Panc1 (cell line): ENCODE measurements around the gene RAC3. TPM values are rescaled to one million over a fixed set of nuclear protein-coding genes. Genes with fewer than 3 reads are reported as not detected.

ENCODE experiments used
- ATAC-seq: fragments of 200-7000 bp; cut with Tn5 transposase; 2 replicates; pipeline ENCODE4 v1.9.1; 2020; ENCODE audit warnings: mild to moderate bottlenecking, moderate library complexity
- BruUV-seq: library from RNA; stranded (reverse); fragments of 400-500 nt; replicated peaks from 2 replicates; lab custom pipeline; 2021; lab: Mats Ljungman, UMichigan
- CTCF ChIA-PET: fragments of 300-600 bp; sonication (Branson Sonifier 250); formaldehyde crosslinking; loops from one replicate; lab custom pipeline; 2022; ENCODE audit warnings: antibody characterized with exemption; lab: Charles Lee
- POLR2A ChIA-PET: fragments of 300-600 bp; sonication (Branson Sonifier 250); formaldehyde crosslinking; loops from one replicate; lab custom pipeline; 2022; ENCODE audit warnings: antibody characterized with exemption; lab: Charles Lee
- DNase-seq: peaks from one replicate; pipeline ENCODE4 v3.0.0-alpha.2; 2010; ENCODE audit warnings: low read depth, low spot score
- H3K27ac ChIP-seq: 2 replicates; pipeline ENCODE4 v1.5.1; 2011; ENCODE audit warnings: mild to moderate bottlenecking, low read length, inconsistent platforms
- H3K27me3 ChIP-seq: fragments of 200-500 bp; sonication (Bioruptor generic); 2 replicates; pipeline ENCODE4 v1.6.0; 2014; ENCODE audit warnings: low read length, inconsistent platforms; ENCODE audit not compliant: control insufficient read depth, insufficient read depth
- H3K36me3 ChIP-seq: fragments of 200-500 bp; sonication (Bioruptor generic); 2 replicates; pipeline ENCODE4 v1.5.1; 2014; ENCODE audit warnings: inconsistent platforms, mild to moderate bottlenecking, low read length, moderate library complexity; ENCODE audit not compliant: control insufficient read depth, insufficient read depth
- H3K4me1 ChIP-seq: 2 replicates; pipeline ENCODE4 v1.5.1; 2011; ENCODE audit warnings: inconsistent platforms, mild to moderate bottlenecking, low read length, moderate library complexity; ENCODE audit not compliant: control insufficient read depth, insufficient read depth
- H3K4me3 ChIP-seq, 2 experiments: 2 replicates each; pipeline ENCODE4 v1.5.1; 2011 to 2012; ENCODE audit warnings: low read depth in 2 of 2, low read length in 2 of 2, mild to moderate bottlenecking in 2 of 2, inconsistent platforms in 1 of 2, moderate library complexity in 1 of 2
- H3K9me3 ChIP-seq: fragments of 200-500 bp; sonication (Bioruptor generic); 2 replicates; pipeline ENCODE4 v1.5.1; 2014; ENCODE audit warnings: low read depth, mild to moderate bottlenecking, inconsistent platforms, low read length, moderate library complexity; ENCODE audit not compliant: control insufficient read depth, insufficient read depth
- POLR2AphosphoS5 ChIP-seq: IDR thresholded peaks from 2 replicates; pipeline ENCODE4 v1.6.1; 2012; ENCODE audit warnings: mild to moderate bottlenecking, low read depth, low read length, moderate library complexity
- REST ChIP-seq, 2 experiments: IDR thresholded peaks; 2 replicates each; pipeline ENCODE4 v1.6.1; 2011 to 2012; ENCODE audit warnings: low read depth in 2 of 2, control low read depth in 1 of 2, low read length in 1 of 2, mild to moderate bottlenecking in 1 of 2, moderate library complexity in 1 of 2; ENCODE audit not compliant: insufficient read depth in 1 of 2
- SIN3A ChIP-seq: IDR thresholded peaks from 2 replicates; pipeline ENCODE4 v1.6.1; 2012; ENCODE audit warnings: low read depth, mild to moderate bottlenecking, low read length, moderate library complexity, borderline replicate concordance; ENCODE audit not compliant: insufficient read depth
- TCF7L2 ChIP-seq: IDR thresholded peaks from 2 replicates; pipeline ENCODE4 v1.6.1; 2011; ENCODE audit warnings: mild to moderate bottlenecking, low read depth, low read length, inconsistent platforms
- in situ Hi-C: cut with HindIII; loops from 2 replicates; pipeline ENCODE4 v1.10.0; 2016; ENCODE audit warnings: low sequenced_read_pairs, low pct_unique_long_range_greater_than_20kb
- intact Hi-C: fragments of 100-400 bp; cut with micrococcal nuclease; formaldehyde crosslinking; loops from one replicate; pipeline ENCODE4 v1.10.0; 2022; ENCODE audit not compliant: unreplicated experiment
- total RNA-seq: library from RNA; stranded (reverse); gene quantifications from one replicate; pipeline ENCODE4 v1.2.1, GENCODE V29; 2021; ENCODE audit not compliant: unreplicated experiment
- TF ChIP-seq, protein P1 (sequence below): fragments of 450-650 bp; IDR thresholded peaks from 2 replicates; pipeline ENCODE4 v1.5.1; 2017; ENCODE audit warnings: mild to moderate bottlenecking

Gene RAC3
- total RNA-seq, 1 experiment from 2014 or later, result 39.4 TPM

DNA sequence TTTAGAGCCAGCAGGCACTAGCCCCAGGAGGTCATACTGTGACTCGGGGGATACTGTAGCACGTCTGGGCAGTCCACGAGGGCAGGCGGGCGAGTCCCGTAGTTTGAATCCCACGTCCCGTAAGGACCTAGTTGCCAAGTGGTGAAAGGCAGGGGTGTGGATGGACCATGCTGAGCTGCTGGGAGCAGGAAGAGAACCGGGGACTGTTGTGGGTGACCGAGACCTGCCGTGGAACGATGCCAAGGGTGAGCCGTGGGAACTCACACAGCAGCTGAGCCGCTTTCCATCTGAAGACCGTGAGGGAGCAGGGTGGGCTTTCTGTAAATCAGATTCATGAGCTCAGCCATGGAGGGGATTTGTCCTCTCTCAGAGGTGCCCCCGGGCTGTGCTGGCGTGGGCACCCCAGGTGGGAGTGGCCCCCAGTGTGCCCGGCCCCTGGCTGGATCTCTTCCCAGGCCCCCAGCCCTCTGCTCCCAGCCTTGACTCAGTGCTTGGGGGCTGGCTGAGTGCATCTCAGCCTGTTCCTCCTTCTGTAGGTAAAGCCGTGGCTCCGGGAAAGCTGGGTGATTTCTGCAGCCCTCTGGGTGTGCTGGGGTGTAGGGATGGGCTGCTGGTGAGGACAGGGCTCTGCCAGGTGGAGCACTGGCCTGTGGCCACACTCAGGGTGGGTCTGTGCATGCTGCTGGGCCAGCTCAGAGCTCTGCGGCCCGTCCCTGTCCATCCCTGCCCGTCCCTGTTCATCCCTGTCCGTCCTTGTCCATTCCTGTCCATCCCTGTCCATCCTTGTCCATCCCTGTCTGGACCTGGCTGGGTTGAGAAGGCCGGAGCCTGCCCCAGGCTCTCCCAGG is 40.4 kb upstream of the RAC3 start:
- in situ Hi-C loops, result no loop called here
- POLR2A ChIA-PET, result interaction anchor here (0.6 kb wide), 1 partner anchor 13 kb away, joined by 3 read pairs; no protein-coding TSS in a partner anchor
- DNase-seq (no peak), ATAC-seq (peak; percentile 30)
- intact Hi-C loops, result no loop called here
- Histone ChIP-seq H3K27me3 (no peaks in the 10 kb centered on the region), H3K27ac (peak overlapping the region; percentile 40), H3K9me3 (no peaks in the 10 kb centered on the region), H3K36me3 (no peaks in the 10 kb centered on the region), H3K4me1 (peaks cover 20% of the 10 kb centered on the region), H3K4me3 (no peak overlapping the region)
- CTCF ChIA-PET, result interaction anchor here (0.6 kb wide), 1 partner anchor 32 kb away, joined by 3 read pairs; the partner anchor contains the start of genes CENPX and LRRC45
- BruUV-seq, result no TSS peak
- TF ChIP-seq SIN3A, result no peak
- no peak for TF ChIP-seq POLR2AphosphoS5
- no peak for TF ChIP-seq REST (IDR thresholded peaks at IDR 0.05; ENCODE audit: insufficient read depth in 1 of 2, low read depth in 2 of 2, low read length in 1 of 2)
- no peak for TF ChIP-seq TCF7L2
- TF ChIP-seq, protein P1, sequence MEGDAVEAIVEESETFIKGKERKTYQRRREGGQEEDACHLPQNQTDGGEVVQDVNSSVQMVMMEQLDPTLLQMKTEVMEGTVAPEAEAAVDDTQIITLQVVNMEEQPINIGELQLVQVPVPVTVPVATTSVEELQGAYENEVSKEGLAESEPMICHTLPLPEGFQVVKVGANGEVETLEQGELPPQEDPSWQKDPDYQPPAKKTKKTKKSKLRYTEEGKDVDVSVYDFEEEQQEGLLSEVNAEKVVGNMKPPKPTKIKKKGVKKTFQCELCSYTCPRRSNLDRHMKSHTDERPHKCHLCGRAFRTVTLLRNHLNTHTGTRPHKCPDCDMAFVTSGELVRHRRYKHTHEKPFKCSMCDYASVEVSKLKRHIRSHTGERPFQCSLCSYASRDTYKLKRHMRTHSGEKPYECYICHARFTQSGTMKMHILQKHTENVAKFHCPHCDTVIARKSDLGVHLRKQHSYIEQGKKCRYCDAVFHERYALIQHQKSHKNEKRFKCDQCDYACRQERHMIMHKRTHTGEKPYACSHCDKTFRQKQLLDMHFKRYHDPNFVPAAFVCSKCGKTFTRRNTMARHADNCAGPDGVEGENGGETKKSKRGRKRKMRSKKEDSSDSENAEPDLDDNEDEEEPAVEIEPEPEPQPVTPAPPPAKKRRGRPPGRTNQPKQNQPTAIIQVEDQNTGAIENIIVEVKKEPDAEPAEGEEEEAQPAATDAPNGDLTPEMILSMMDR, result no peak

DNA sequence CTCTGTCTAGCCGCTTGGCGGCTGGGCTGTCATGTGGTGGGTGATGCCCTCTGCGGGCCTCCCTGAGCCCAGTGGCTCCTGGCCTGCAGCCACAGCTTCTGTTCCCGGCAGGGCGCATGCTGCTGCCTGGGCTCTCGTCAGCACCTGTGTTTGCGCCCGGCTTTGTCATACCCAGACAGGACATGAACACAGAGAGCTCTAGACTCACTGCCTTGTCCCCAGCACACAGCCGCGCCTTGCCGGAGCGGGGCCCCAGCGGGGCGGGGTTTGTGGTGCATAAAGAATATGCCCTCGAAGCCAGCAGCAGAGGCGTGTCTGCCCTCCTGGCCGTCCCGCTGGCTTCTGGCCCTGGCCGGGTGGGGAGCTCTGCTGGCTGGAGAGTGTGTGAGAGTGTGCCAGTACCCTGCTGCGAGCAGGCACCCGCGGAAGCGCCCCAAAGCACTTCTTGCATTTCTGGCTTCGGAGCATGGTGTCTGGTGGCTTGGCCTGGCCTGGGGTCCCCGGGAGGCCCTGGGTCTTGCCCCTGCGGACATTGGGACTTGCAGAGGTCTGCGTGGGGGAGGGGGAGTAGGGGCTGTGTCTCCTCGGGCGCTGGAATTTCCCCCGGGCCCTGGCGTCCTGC is 39.7 kb upstream of the RAC3 start:
- no peak overlapping the region for H3K4me3 ChIP-seq
- H3K27ac ChIP-seq, result peak overlapping the region; percentile 40
- ATAC-seq (peak; percentile 78), DNase-seq (no peak)
- ChIA-PET POLR2A (interaction anchor here (0.6 kb wide), 1 partner anchor 13 kb away, joined by 3 read pairs; no protein-coding TSS in a partner anchor), CTCF (no interaction called here)
- peaks cover 20% of the 10 kb centered on the region for H3K4me1 ChIP-seq
- no TSS peak for BruUV-seq
- no peaks in the 10 kb centered on the region for H3K36me3 ChIP-seq
- TF ChIP-seq TCF7L2 (peak; percentile 52), SIN3A (no peak)
- intact Hi-C loops, result no loop called here
- in situ Hi-C loops, result no loop called here
- H3K9me3 ChIP-seq, result no peaks in the 10 kb centered on the region
- H3K27me3 ChIP-seq, result no peaks in the 10 kb centered on the region
